ENCODE results near the gene VWA1. TPM values are rescaled to one million over a fixed set of nuclear protein-coding genes. Genes with fewer than 3 reads are reported as not detected.
A peak's percentile ranks its signal among the peaks of the same experiment; 100 is the strongest.
"Not testable (repeated sequence)": the region's sequence is repeated elsewhere in the genome, so short reads cannot be mapped to it uniquely, and the experiment has no call there.

VWA1 gene
- total RNA-seq, 1 experiment from 2014 or later = 0.54 TPM

DNA sequence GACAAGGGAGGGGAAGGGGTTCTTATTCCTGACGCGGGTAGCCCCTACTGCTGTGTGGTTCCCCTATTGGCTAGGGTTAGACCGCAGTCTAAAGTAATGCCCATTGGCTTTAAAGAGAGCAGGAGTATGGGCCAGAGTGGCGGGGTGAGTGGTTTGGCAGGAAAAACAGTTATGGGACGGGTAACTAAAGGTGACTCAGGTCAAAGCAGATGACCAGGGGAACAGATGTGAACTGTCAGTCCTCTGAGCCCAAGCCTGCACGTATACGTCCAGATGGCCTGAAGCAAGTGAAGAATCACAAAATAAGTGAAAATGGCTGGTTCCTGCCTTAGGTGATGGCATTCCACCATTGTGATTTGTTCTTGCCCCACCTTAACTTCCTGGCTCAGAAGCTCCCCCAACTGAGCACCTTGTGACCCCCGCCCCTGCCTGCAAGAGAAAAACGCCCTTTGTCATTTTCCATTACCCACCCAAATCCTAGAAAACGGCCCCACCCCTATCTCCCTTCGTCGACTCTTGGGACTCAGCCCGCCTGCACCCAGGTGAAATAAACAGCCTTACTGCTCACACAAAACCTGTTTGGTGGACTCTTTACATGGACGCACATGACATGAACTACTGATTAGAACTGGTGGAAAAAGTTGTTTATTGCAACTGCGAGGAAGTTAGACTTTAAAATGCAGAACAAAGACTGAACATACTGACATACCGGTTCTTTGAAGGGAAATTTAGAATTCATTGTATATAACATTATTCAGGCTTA lies 35.3 kb downstream of the VWA1 start:
- peak; percentile 20 for DNase-seq (ENCODE audit: unreplicated experiment)
- H3K36me3 Mint-ChIP-seq (ENCODE audit: insufficient read depth, unreplicated experiment) = peaks cover 14% of the 10 kb centered on the region
- H3K27me3 Mint-ChIP-seq (ENCODE audit: insufficient read depth, unreplicated experiment) = no peaks in the 10 kb centered on the region
- H3K4me3 Mint-ChIP-seq (ENCODE audit: unreplicated experiment) = peak overlapping the region; percentile 88
- ChIA-PET POLR2A (interaction anchor here (0.7 to 1.5 kb wide), 8 partner anchors 20 to 175 kb away, joined by 3 to 4 read pairs (median 3); partner anchors contain the start of genes AURKAIP1 and CCNL2), CTCF (interaction anchor here (0.6 kb wide), 1 partner anchor 91 kb away, joined by 3 read pairs; no protein-coding TSS in a partner anchor)
- intact Hi-C loops (cut with micrococcal nuclease) = no loop called here
- no TSS peak for BruUV-seq (replicated peaks)
- no peaks in the 10 kb centered on the region for H3K9me3 Mint-ChIP-seq (ENCODE audit: unreplicated experiment)
- H3K4me1 Mint-ChIP-seq (ENCODE audit: insufficient read depth, unreplicated experiment) = peaks cover 6% of the 10 kb centered on the region
- TF ChIP-seq, protein P1, sequence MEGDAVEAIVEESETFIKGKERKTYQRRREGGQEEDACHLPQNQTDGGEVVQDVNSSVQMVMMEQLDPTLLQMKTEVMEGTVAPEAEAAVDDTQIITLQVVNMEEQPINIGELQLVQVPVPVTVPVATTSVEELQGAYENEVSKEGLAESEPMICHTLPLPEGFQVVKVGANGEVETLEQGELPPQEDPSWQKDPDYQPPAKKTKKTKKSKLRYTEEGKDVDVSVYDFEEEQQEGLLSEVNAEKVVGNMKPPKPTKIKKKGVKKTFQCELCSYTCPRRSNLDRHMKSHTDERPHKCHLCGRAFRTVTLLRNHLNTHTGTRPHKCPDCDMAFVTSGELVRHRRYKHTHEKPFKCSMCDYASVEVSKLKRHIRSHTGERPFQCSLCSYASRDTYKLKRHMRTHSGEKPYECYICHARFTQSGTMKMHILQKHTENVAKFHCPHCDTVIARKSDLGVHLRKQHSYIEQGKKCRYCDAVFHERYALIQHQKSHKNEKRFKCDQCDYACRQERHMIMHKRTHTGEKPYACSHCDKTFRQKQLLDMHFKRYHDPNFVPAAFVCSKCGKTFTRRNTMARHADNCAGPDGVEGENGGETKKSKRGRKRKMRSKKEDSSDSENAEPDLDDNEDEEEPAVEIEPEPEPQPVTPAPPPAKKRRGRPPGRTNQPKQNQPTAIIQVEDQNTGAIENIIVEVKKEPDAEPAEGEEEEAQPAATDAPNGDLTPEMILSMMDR (IDR thresholded peaks at IDR 0.05; ENCODE audit: unreplicated experiment) = no peak
- peak overlapping the region; percentile 80 for H3K27ac Mint-ChIP-seq (ENCODE audit: low read depth, unreplicated experiment)

DNA sequence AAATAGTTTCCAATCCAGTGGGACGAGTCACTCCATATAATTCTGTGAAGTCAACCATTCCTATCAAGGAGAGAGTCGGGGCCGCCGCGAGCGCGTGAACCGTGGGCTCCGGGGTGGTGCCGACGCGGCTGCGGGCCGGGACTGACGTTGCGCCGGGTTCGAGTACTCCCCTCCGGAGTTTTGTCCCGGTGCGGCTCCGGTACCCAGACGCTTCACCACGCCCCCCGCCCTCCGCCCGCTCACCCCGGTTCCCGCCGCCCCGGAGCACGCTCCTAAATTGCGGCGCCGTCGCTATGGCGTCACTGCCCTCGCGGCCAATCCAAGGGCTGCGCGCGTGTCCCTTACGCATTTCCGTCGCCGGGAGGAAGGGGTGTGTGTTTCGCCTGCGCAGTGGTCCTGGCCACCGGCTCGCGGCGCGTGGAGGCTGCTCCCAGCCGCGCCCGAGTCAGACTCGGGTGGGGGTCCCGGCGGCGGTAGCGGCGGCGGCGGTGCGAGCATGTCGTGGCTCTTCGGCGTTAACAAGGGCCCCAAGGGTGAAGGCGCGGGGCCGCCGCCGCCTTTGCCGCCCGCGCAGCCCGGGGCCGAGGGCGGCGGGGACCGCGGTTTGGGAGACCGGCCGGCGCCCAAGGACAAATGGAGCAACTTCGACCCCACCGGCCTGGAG lies 36.0 kb downstream of the VWA1 start, which contains the start of gene ATAD3B:
ATAD3B (plus strand) TSS at position 377 of the 664 bp plus-strand sequence; CDS start at position 497, 120 bp downstream.
- DNase-seq (ENCODE audit: unreplicated experiment) = peak; percentile 93
- Mint-ChIP-seq H3K27ac (ENCODE audit: low read depth, unreplicated experiment) (peak within 1 kb of the TSS; percentile 80), H3K27me3 (ENCODE audit: insufficient read depth, unreplicated experiment) (no peaks in the 10 kb centered on the region), H3K4me3 (ENCODE audit: unreplicated experiment) (peak within 1 kb of the TSS; percentile 88), H3K9me3 (ENCODE audit: unreplicated experiment) (no peaks in the 10 kb centered on the region), H3K36me3 (ENCODE audit: insufficient read depth, unreplicated experiment) (peaks cover 14% of the 10 kb centered on the region), H3K4me1 (ENCODE audit: insufficient read depth, unreplicated experiment) (peaks cover 6% of the 10 kb centered on the region)
- intact Hi-C loops (cut with micrococcal nuclease) = no loop called here
- no TSS peak for BruUV-seq (replicated peaks)
- ChIA-PET CTCF (interaction anchor here (0.6 kb wide), 1 partner anchor 90 kb away, joined by 3 read pairs; no protein-coding TSS in a partner anchor), POLR2A (interaction anchor here (0.9 to 1.5 kb wide), 2 partner anchors 64 to 72 kb away, joined by 3 to 4 read pairs; partner anchors contain the start of gene CCNL2)
- TF ChIP-seq, protein P1 (IDR thresholded peaks at IDR 0.05; ENCODE audit: unreplicated experiment) = no peak

DNA sequence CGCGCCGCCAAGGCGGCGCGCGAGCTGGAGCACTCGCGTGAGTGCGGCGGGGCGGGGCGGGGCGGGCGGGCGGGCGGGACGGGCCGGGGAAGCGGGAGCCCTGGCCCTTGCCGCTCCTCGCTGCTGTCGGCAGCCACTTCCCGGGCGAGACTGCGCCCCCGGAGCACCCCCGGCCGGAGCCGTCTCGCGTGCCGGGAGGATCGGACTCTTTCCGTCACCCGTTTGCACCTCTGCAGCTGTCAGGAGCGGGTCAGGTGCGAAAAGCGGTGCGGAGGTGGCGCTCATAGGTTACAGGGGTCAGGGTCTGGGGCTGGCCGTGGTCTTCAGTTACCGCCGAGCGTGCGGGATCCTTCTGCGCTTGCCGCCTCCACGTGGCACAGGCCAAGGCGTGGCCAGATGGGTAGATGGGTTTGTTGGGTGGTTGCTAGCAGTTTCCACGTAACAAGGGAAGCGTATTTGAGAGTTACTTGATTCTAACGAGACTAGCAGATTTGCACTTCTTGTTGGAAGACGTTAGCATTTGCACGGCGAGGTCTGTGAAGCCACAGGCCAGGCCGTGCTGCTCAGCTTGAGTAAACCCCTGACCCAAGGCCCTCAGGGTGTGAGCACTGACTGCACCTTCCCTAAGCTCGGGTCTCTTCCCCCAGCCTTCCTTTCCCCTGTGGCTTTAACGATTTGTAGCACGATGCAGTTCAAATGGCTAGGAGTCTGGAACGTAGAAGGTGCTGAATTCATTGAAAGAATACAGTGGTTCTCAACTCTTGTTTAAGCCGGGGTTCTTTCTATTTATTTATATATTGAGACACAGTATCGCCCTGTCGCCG lies 36.8 kb downstream of the VWA1 start:
- H3K9me3 Mint-ChIP-seq (ENCODE audit: unreplicated experiment); intact Hi-C loops (cut with micrococcal nuclease); H3K4me1 Mint-ChIP-seq (ENCODE audit: insufficient read depth, unreplicated experiment); H3K27me3 Mint-ChIP-seq (ENCODE audit: insufficient read depth, unreplicated experiment); CTCF ChIA-PET: not testable (repeated sequence)
- Mint-ChIP-seq H3K36me3 (ENCODE audit: insufficient read depth, unreplicated experiment) (peaks cover 18% of the 10 kb centered on the region), H3K27ac (ENCODE audit: low read depth, unreplicated experiment) (peak overlapping the region; percentile 12), H3K4me3 (ENCODE audit: unreplicated experiment) (peak overlapping the region; percentile 88)
- BruUV-seq (replicated peaks) = TSS peak; percentile 65
- DNase-seq (ENCODE audit: unreplicated experiment) = peak; percentile 12
- POLR2A ChIA-PET = interaction anchor here (1.0 kb wide), 1 partner anchor 76 kb away, joined by 3 read pairs; no protein-coding TSS in a partner anchor

DNA sequence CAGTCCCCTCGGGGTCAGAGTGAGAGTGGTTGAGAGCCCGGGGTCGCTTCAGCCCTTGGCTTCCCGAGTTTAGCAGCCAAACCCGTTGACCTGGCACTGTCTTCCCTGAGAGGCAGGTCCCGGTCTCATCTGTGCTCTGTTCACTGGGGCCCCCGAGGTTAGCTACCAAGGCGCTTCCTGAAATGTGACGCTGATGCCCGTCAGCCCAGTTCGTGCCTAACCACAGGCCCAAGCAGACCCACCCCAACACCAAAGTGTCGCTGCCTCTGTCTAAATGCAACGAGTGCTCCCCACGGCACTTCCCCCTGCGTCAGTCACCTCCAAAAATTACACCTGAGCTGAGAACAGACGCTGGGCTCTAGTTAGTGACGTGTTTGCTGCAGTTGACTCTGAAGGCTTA lies 40.5 kb downstream of the VWA1 start:
- H3K27ac Mint-ChIP-seq (ENCODE audit: low read depth, unreplicated experiment); H3K27me3 Mint-ChIP-seq (ENCODE audit: insufficient read depth, unreplicated experiment); BruUV-seq (replicated peaks); CTCF ChIA-PET; H3K4me3 Mint-ChIP-seq (ENCODE audit: unreplicated experiment); H3K9me3 Mint-ChIP-seq (ENCODE audit: unreplicated experiment); H3K4me1 Mint-ChIP-seq (ENCODE audit: insufficient read depth, unreplicated experiment); DNase-seq (ENCODE audit: unreplicated experiment); intact Hi-C loops (cut with micrococcal nuclease): not testable (repeated sequence)
- peaks cover 38% of the 10 kb centered on the region for H3K36me3 Mint-ChIP-seq (ENCODE audit: insufficient read depth, unreplicated experiment)
- POLR2A ChIA-PET = interaction anchor here (1.2 kb wide), 1 partner anchor 29 kb away, joined by 4 read pairs; no protein-coding TSS in a partner anchor

Data from MCF 10A (cell line).